ENCODE results near the gene PRCD. TPM values are rescaled to one million over a fixed set of nuclear protein-coding genes. Genes with fewer than 3 reads are reported as not detected.

Gene PRCD
- total RNA-seq (30.6 and 34.4 TPM in 2 replicates), polyA plus RNA-seq (10.5 and 18.0 TPM in 2 replicates), polyA minus RNA-seq (3.0 and 7.8 TPM in 2 replicates)
- total RNA-seq (2013) = 11.7 TPM

DNA sequence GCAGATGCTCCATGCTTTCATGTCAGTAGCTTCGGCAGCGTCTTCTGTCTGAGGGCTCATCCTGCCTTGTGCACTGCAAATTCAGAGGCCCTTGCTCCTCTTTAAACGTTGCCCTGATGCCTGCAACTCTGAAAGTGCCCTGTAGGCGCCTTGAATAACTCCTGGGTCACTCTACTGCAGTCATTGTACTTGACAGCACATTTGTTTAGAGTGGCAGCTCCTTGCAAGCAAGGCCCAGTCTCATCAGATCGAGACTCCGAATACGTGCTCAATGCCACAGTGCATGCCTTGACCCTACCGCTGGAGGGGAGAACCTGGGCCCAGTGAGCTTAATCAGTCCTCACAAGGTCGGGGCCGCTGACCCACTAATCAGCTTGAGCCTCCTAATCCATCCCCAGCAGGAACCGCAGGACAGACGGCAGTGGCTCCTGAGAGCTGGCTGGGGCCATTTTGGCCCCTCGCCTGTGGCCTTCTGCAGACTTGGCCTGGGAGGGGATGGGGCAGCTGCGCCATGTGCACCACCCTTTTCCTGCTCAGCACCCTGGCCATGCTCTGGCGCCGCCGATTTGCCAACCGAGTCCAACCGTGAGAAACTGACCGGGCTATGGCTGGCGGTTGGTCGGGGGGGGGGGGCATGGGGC lies at the start of gene PRCD:
PRCD (plus strand) TSS at position 414 of the 641 bp plus-strand sequence; CDS start at position 512, 98 bp downstream.
- H3K36me3 ChIP-seq (replicated peaks in 1 of 2; ENCODE audit: control extremely low read depth in 1 of 2, control insufficient read depth in 1 of 2, extremely low read depth in 1 of 2, insufficient read depth in 2 of 2, low read length in 1 of 2) = no peaks in the 10 kb centered on the region
- ATAC-seq (ENCODE audit: low read depth) (no peak), DNase-seq (no peak)
- H4K20me1 ChIP-seq (ENCODE audit: control insufficient read depth, insufficient read depth, low read length, poor library complexity, severe bottlenecking) = peaks cover 10% of the 10 kb centered on the region
- peaks cover 24% of the 10 kb centered on the region for H3K4me1 Mint-ChIP-seq
- WGBS (ENCODE audit: insufficient coverage) = 90% methylated on average over 14 of the region's 22 CpGs
- H3K9ac ChIP-seq (ENCODE audit: low read length) = no peak within 1 kb of the TSS
- H3K9me3 ChIP-seq (ENCODE audit: control extremely low read depth in 1 of 3, control insufficient read depth in 2 of 3, insufficient read depth in 1 of 3, low read length in 2 of 3) = peaks cover 0 to 6% (median 0%) of the 10 kb centered on the region in 3 donors
- no peak within 1 kb of the TSS for H3K4me3 ChIP-seq (ENCODE audit: control extremely low read depth in 1 of 5, extremely low read depth in 1 of 5, insufficient read depth in 1 of 5, low read depth in 2 of 5, low read length in 4 of 5)
- peaks cover 38% of the 10 kb centered on the region for H3K27me3 Mint-ChIP-seq
- H3K27ac Mint-ChIP-seq = no peak within 1 kb of the TSS
- H2AFZ ChIP-seq (ENCODE audit: insufficient read depth, low read depth, low read length, poor library complexity, severe bottlenecking) = no peak within 1 kb of the TSS
- ChIA-PET CTCF (interaction anchor here (0.5 to 3.6 kb wide), 4 partner anchors 7 to 528 kb away, joined by 3 to 18 read pairs (median 7); no protein-coding TSS in a partner anchor), POLR2A (interaction anchor here (0.6 to 0.8 kb wide), 3 partner anchors 12 to 882 kb away, joined by 4 to 7 read pairs (median 4); no protein-coding TSS in a partner anchor)
- peaks cover 15 to 27% of the 10 kb centered on the region in 2 donors for H3K4me1 ChIP-seq (ENCODE audit: control insufficient read depth in 2 of 2, insufficient read depth in 2 of 2, low read length in 2 of 2)
- TF ChIP-seq EZH2 (IDR thresholded peaks at IDR 0.05; ENCODE audit: borderline replicate concordance, insufficient read depth, low read depth, low read length, poor library complexity, severe bottlenecking) (no peak), CTCF (IDR thresholded peaks at IDR 0.05) (no peak)
- no peak within 1 kb of the TSS for H3K27ac ChIP-seq (ENCODE audit: low read length in 2 of 2)
- H3K9me3 Mint-ChIP-seq (ENCODE audit: insufficient read depth) = no peaks in the 10 kb centered on the region
- H3K79me2 ChIP-seq (ENCODE audit: control insufficient read depth, insufficient read depth, low read length) = peaks cover 19% of the 10 kb centered on the region
- peaks cover 0 to 43% (median 19%) of the 10 kb centered on the region in 4 experiments for H3K27me3 ChIP-seq (replicated peaks in 1 of 4; ENCODE audit: control extremely low read depth in 1 of 4, control insufficient read depth in 3 of 4, insufficient read depth in 4 of 4, low read length in 3 of 4)
- peak within 1 kb of the TSS; percentile 76 for H3K4me3 Mint-ChIP-seq
- intact Hi-C loops (cut with micrococcal nuclease) = no loop called here
- peak within 1 kb of the TSS; percentile 43 for H3K4me2 ChIP-seq (replicated peaks; ENCODE audit: low read depth, low read length, poor library complexity, severe bottlenecking)
